SK-N-MC (cell line): Measurements from ENCODE around the gene HOXB1.

Source experiments
- DNase-seq: peaks from one replicate; pipeline ENCODE4 v3.0.0-alpha.2; 2011; ENCODE audit warnings: low read depth, low spot score
- H3K27ac ChIP-seq: fragments of 200-600 bp; sonication (generic); 2 replicates; pipeline ENCODE4 v1.5.1; 2016; ENCODE audit warnings: mixed run types
- H3K36me3 ChIP-seq: fragments of 200-600 bp; sonication (generic); 2 replicates; pipeline ENCODE4 v1.6.1; 2017; ENCODE audit warnings: antibody characterized with exemption, low read length, mixed read lengths; ENCODE audit not compliant: insufficient read depth
- H3K4me3 ChIP-seq: fragments of 200-600 bp; sonication (generic); 2 replicates; pipeline ENCODE4 v1.5.1; 2016
- H3K9ac ChIP-seq: fragments of 200-600 bp; sonication (generic); 2 replicates; pipeline ENCODE4 v1.8.0; 2017; ENCODE audit warnings: mixed run types, mixed read lengths; ENCODE audit not compliant: insufficient read length
- H3K9me3 ChIP-seq: fragments of 200-600 bp; sonication (generic); 2 replicates; pipeline ENCODE4 v1.6.1; 2017; ENCODE audit warnings: low read depth, mild to moderate bottlenecking, antibody characterized with exemption, low read length, moderate library complexity, mixed read lengths
- EZH2 ChIP-seq: fragments of 200-600 bp; sonication (generic); IDR thresholded peaks from one replicate; pipeline ENCODE4 v1.6.1; 2017; ENCODE audit warnings: antibody characterized with exemption
- FOXP2 ChIP-seq: optimal IDR thresholded peaks from 2 replicates; pipeline ENCODE3; 2011; ENCODE audit warnings: mild to moderate bottlenecking, moderate library complexity; ENCODE audit not compliant: insufficient read depth; ENCODE audit errors: extremely low read length, control extremely low read depth
- POLR2AphosphoS5 ChIP-seq: IDR thresholded peaks from 2 replicates; pipeline ENCODE4 v1.6.1; 2012; ENCODE audit warnings: mild to moderate bottlenecking, low read depth, low read length, borderline replicate concordance

Gene HOXB1

DNA sequence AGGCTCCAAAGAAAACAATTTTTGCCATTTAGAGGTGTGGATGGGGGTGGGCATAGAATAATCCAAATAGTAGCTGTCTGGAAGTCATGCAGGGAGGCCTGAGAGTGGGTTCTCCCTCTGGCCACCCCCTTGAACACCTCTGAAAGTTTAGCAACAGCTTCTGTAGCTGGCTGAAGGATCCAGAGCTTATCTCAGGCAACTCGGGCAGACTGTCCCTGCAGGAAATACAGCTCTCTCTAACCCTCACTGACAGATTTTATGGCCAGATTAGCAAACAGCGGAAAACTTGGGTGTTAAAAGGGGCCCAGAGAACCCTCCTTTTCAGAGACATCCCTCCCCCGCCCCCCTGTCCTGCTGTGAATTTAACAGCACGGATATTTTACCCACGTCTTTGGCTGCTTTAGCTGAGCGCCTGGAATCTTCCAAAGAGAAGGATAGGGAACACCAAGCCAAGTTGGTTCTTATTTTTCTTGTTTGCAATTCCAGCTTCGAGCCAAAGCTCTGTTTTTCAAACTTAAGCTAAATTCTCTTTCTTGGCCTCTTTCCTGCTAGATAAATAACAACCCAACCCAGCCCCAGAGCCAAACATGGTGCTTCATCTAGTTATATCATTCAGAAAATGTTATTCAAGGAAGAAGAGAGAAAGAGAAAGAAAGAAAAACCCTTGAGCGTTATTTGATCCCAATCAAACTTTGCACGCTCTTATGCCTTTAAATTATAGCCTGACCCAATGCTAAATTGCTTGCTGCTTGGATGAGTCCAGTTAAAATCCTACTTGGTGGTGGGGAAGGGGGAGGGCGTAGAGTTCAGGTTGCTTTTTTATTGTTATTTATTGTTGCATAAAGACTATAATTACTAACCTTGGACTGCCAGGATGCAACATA, 16.4 kb upstream of the HOXB1 start:
- DNase-seq: peak; percentile 34
- Histone ChIP-seq H3K9me3 (no peaks in the 10 kb centered on the region), H3K27ac (peak overlapping the region; percentile 95), H3K36me3 (peaks cover 17% of the 10 kb centered on the region; the same call in 1 of the 2 replicates), H3K4me3 (peak overlapping the region; percentile 71), H3K9ac (peak overlapping the region; percentile 30)
- TF ChIP-seq FOXP2: no peak
- peak; percentile 46; the same call in 1 of the 2 replicates for TF ChIP-seq POLR2AphosphoS5

DNA sequence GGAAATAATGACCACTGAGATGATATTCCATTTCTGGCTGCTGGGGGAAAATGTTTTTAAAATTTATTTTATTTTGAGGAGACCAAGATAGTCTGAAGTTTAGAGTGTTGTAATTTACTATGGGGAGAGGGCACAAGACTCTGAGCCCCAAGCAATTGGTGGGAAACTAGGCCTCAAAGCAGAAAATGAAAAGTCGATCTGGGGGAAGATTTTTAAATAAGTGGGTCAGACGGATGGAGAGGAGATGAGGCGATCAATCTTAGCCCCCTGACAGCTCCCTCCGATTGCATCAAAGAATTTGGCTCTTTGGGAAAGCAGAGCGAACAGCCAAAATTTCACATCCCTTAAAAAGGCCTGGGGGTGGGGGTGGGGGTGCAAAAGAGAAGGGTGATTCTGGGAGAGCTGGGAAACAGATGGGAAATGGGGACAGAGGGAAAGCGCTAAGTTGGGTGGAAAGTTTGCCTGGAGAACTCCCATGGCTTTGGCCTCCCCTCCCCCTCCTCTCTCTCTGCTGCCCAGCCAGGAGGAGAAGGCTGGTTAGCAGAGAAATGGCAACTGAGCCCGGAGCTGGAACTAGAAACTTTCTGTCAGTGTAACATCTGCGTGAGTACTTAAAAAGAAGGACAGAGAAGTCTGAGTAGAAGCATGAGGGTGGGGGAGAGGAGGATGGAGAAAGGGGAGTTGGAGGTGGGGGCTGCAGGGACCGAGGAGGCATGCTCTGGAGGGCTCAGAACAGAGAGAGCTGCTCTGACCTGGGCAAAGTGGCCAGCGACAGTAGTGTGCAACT, 15.5 kb upstream of the HOXB1 start:
- TF ChIP-seq FOXP2 (no peak), EZH2 (no peak), POLR2AphosphoS5 (no peak)
- no peak overlapping the region for H3K9ac ChIP-seq
- H3K36me3 ChIP-seq: peaks cover 10% of the 10 kb centered on the region; the same call in 1 of the 2 replicates
- peak overlapping the region; percentile 71 for H3K4me3 ChIP-seq
- H3K27ac ChIP-seq: peak overlapping the region; percentile 95
- no peaks in the 10 kb centered on the region for H3K9me3 ChIP-seq
- DNase-seq: no peak

DNA sequence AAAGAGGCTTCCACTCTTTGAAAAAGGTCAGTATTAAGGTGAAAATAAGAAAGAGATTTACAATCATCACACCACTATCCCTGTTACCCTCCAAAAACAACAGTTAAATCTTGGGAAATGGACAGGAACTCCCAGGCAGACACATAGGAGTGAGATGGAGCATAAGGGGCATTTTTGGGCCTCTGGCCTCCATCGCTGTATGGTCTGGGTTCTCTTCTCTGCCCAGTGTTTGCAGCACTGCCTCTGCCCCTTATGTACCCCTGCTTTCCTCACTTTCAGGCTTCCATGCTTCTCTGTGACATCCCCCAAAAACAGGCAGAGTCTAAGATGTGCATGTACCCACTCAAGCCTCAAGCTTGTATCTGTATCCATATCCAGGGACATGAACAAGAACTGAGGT, 14.7 kb upstream of the HOXB1 start:
- Histone ChIP-seq H3K36me3 (peaks cover 9% of the 10 kb centered on the region; the same call in 1 of the 2 replicates), H3K9me3 (no peaks in the 10 kb centered on the region), H3K9ac (no peak overlapping the region), H3K27ac (no peak overlapping the region), H3K4me3 (no peak overlapping the region)
- TF ChIP-seq EZH2: no peak
- TF ChIP-seq POLR2AphosphoS5: no peak
- TF ChIP-seq FOXP2: no peak
- no peak for DNase-seq

- H3K36me3 ChIP-seq: peaks cover 4% of the 10 kb centered on the region; the same call in 1 of the 2 replicates
- no peak within 1 kb of the TSS for H3K4me3 ChIP-seq
- no peak for TF ChIP-seq FOXP2
- TF ChIP-seq POLR2AphosphoS5: no peak
- TF ChIP-seq EZH2: no peak
- no peaks in the 10 kb centered on the region for H3K9me3 ChIP-seq
- H3K9ac ChIP-seq: no peak within 1 kb of the TSS
- DNase-seq: no peak
- no peak within 1 kb of the TSS for H3K27ac ChIP-seq
Observed at GRCh38 chr17:48545022-48545375, 14.2 kb upstream of the HOXB1 start, which contains the start of gene HOXB2. Gene HOXB2, minus strand, starts transcription at chr17:48545109. Its CDS starts 198 bp downstream, at chr17:48544911.

DNA sequence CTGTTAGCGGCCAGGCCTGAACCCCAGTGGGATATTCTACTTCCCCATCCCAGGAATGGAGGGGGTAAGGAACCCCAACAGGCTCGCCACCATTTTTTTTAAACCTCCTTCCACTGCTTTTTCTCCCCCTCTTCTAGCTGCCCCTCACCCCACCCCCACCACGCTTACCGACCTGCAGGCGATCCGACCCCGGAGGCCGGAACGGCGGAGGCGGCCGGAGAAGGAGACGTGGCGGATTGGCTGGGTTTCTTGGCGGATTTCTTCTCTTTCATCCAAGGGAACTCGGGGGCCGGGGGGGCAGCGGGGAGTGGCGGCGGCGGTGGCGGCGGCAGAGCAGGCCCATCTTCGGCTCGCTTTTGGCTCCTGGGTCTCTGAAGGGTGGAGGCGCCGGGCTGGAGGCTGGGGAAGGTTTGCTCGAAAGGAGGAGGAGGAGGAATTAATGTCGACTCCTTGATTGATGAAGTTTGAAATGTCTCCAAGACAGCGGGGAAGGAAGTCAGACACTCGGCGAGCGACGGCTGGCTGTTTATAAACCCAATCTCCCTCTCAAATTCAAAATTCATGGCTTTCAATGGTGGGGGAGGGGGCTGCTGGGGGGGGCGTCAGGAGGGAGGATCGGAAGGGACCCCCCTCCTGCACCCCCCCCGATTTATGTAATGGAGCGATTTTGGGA, 13.7 kb upstream of the HOXB1 start:
- Histone ChIP-seq H3K9me3 (no peaks in the 10 kb centered on the region), H3K9ac (no peak overlapping the region), H3K4me3 (no peak overlapping the region), H3K27ac (no peak overlapping the region), H3K36me3 (no peaks in the 10 kb centered on the region)
- no peak for TF ChIP-seq POLR2AphosphoS5
- TF ChIP-seq FOXP2: no peak
- no peak for TF ChIP-seq EZH2
- DNase-seq: no peak

GRCh38 chr17:48543854-48544348, 13.1 kb upstream of the HOXB1 start:
- no peak for TF ChIP-seq POLR2AphosphoS5
- TF ChIP-seq FOXP2: no peak
- TF ChIP-seq EZH2: no peak
- Histone ChIP-seq H3K9me3 (no peaks in the 10 kb centered on the region), H3K4me3 (no peak overlapping the region), H3K27ac (no peak overlapping the region), H3K36me3 (no peaks in the 10 kb centered on the region), H3K9ac (no peak overlapping the region)
- DNase-seq: no peak

DNA sequence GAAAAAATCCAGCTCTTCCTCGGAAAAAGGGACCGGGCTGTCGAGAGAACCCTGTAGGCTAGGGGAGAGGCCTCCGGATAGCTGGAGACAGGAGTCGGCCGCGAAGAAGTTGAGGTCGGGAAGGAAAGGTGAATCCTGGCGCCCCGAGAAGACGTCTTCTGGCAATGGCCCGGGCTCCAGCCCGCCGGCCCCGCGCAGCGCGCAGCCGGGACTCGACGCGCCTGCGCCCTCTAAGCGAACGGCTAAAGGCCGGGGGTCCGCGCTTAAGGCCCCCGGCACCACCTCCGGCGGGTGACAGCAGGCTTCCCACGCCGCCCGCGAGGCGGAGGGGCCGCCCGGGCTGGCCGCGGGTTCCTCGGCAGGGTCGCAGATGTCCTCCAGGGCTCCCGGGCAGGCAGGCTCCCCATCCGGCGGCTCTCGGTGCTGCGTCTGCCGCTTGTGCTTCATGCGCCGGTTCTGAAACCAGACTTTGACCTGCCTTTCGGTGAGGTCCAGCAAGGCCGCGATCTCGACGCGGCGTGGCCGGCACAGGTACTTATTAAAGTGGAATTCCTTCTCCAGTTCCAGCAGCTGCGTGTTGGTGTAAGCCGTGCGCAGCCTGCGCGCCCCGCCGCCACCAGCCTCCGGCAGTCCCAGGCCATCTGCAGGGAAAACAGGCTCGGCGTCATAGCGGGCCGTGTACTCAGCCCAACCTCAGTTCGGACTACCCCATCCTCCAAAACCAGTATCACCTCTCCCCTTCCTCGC, 12.5 kb upstream of the HOXB1 start:
- H3K9me3 ChIP-seq: no peaks in the 10 kb centered on the region
- no peak overlapping the region for H3K9ac ChIP-seq
- no peak overlapping the region for H3K27ac ChIP-seq
- H3K4me3 ChIP-seq: 0 out of 2 replicates have a peak overlapping the region, but pooled peaks have one; percentile 30
- DNase-seq: no peak
- TF ChIP-seq POLR2AphosphoS5 (no peak), EZH2 (no peak), FOXP2 (no peak)
- H3K36me3 ChIP-seq: no peaks in the 10 kb centered on the region

GRCh38 chr17:48542698-48543106, 11.9 kb upstream of the HOXB1 start:
- no peak overlapping the region for H3K27ac ChIP-seq
- no peak for TF ChIP-seq POLR2AphosphoS5
- no peak for TF ChIP-seq EZH2
- no peak for TF ChIP-seq FOXP2
- H3K4me3 ChIP-seq: no peak overlapping the region
- H3K9ac ChIP-seq: no peak overlapping the region
- H3K9me3 ChIP-seq: no peaks in the 10 kb centered on the region
- DNase-seq: no peak
- H3K36me3 ChIP-seq: no peaks in the 10 kb centered on the region
